Stimulated activated CD4-positive, alpha-beta T cell treated with anti-CD3 and anti-CD28 coated beads, Interleukin-2, amount 100 ng/mL, for 48 hours (primary cell): ENCODE data around the gene AADAT.
"Not testable (repeated sequence)": the region's sequence is repeated elsewhere in the genome, so short reads cannot be mapped to it uniquely, and the experiment has no call there.

Experiments
- DNase-seq, 2 donors: peaks; one replicate each; pipeline ENCODE4 v3.0.0-alpha.2; 2020

Gene AADAT

DNA sequence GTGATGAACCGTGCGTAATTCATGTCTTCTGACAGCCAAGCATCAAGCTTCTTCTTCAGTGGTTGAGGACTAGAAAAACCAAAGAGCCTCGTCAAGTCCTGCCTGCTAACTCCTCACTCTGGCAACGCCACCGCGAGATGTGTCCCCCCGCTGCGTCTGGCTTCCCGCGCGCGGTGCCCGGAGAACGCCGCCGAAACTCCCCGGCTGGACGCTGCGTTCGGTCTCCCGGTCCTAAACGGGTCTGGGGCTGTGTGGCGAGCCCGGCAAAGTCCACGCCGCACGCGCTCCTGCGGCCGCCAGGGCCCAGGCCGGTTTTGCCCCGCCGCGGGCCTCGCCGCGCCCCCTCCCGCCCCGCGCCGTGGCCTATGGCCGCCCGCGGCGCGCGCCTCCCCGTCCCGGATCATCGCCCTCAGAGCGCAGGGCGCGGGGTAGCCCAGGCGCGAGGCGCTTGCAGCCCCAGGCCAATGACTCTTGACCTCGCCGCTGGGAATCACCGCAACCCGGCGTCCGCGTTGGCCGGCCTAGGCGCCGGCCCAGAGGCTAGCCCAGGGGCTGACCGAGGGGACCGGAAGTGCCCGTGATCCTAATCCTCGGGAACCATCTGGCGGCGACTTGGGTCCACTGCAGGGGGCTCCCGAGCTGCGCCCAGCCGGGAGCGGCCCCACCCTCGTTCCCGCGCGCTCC lies at the start of gene AADAT:
TSS of gene AADAT (minus strand) at position 289 of the 684 bp plus-strand sequence. CDS start at position 23, 266 bp downstream.
- DNase-seq, result peak in 1 of 2 donors; percentile 6

DNA sequence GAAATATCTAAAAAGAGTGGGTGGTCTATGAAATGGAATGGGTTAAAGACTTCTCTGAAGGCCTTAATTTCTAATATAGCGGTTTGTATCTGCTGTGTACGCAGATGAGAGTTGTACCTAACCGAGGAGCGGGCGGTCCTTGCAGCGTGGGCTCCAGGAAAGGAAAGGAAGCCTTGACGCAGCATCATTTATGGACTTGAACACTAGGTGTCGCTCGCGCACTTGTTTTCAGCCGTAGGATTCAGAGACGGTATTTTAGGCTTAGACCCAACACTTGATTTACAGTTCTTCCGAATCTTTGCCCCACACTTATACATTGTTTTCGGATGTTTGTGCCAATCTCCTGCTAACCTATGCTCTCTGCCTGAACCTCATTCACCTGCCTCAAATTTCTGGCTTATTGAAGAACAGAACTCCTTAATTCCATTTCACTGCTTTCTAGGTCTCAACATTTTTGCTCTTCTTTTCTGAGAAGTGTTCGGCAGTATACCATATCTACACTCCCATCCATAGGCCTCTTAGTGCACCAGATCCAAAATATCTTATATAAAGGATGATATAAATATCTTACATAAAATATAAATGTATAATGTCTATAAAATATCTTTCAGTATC lies 48.9 kb upstream of the AADAT start:
- DNase-seq, result peak; percentile 74 to 79

DNA sequence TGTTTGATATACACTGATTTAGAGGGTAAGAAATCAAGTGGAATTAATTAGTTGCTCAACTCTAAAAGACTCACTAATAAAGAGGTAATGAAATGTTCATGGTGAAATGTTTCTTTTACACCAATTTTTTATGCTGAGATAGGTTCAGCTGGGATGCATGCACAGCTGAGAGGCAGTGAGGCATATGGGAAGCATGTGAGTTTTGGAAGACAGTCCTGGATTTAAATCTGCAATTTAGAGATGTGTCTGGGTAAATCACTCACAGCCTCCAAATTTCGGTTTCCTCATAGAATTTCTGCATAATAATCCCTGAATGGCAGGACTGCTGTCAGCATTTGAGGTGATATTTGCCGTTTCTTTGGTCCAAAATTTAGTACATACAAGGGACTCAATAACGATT lies 48.2 kb upstream of the AADAT start:
- no peak for DNase-seq

- DNase-seq, result no peak
These were observed 47.7 kb upstream of the AADAT start for GRCh38 chr4:170137466-170137865.

- no peak for DNase-seq
These were observed 45.1 kb upstream of the AADAT start for GRCh38 chr4:170134821-170135220.

DNA sequence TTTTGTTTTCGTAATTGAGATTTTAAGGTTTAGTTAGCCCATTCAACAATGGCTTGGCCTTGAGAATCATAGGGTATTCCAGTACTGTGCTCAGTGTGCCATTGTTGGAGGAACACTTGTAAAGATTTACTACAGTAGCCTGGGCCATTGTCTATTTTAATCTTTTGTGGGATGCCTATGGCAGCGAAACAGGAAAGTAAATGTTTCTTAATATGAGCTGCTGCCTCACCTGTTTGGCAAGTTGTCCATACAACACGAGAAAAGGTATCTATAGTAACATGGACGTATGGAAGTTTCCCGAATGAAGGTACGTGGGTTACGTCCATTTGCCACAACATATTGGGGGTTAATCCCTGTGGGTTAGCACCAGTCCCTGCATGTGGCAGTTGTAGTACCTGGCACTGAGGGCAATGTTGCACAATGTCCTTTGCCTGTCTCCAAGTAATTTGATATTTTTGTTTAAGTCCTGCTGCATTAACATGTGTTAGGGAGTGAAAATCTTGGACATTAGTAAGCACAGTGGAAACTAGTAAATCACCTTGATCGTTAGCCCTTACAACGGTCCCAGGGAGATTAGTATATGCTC lies 38.6 kb upstream of the AADAT start:
- no peak for DNase-seq

DNA sequence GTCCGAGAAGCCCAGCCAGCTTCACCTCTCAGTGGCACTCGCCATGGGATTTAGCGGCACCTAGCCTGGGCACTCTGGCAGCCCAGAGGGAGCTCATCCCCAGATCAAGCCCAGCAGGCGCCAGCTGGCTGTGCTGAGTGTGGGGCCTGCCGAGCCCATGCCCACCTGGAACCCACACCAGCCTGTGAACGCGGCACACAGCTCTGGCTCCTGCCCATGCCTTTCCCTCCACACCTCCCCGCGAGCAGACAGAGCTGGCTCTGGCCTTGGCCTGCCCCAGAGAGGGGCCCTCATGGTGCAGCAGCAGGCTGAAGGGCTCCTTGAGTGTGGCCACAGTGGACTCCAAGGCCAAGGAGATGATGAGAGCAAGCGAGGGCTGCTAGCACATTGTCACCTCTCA lies 38.0 kb upstream of the AADAT start:
- DNase-seq, result no peak

GRCh38 chr4:170124406-170124805 lies 34.6 kb upstream of the AADAT start:
- no peak for DNase-seq

- DNase-seq, result no peak
These were observed 32.5 kb upstream of the AADAT start for GRCh38 chr4:170122252-170122651.

- DNase-seq, result no peak
These were observed 24.9 kb upstream of the AADAT start for GRCh38 chr4:170114636-170115035.

DNA sequence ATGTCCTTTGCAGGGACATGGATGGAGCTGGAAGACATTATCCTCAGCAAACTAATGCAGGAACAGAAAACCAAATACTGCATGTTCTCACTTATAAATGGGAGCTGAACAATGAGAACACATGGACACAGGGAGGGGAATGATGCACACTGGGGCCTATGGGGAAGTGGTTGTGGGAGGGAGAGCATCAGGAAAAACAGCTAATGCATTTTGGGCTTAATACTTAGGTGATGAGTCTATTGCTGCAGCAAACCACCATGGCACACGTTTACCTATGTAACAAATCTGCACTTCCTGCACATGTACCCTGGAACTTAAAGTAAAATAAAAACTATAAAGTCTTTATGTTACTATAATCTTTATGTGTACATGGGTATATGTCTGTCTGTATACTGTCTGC lies 24.4 kb upstream of the AADAT start:
- DNase-seq, result not testable (repeated sequence)

DNA sequence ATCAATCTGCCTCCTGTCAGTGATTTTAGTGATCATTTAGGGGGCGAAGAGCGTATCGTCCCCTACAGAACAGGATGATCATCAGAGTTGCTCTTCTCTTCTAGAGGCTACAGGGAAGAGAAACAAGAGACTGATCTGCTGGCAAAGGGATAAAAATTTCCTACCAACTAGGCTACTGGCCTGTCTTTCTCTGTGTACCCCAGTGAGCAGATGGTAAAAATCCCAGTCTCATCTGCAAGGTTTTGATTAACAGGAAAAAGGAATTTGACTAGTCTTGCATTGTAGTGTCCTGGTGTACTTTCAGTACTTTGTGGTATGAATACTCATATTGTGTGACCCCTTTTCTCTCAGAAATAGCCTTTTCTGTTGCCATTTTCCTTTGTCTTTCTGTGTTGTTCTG lies 21.8 kb upstream of the AADAT start:
- DNase-seq, result no peak

GRCh38 chr4:170111085-170111484 lies 21.3 kb upstream of the AADAT start:
- no peak for DNase-seq

DNA sequence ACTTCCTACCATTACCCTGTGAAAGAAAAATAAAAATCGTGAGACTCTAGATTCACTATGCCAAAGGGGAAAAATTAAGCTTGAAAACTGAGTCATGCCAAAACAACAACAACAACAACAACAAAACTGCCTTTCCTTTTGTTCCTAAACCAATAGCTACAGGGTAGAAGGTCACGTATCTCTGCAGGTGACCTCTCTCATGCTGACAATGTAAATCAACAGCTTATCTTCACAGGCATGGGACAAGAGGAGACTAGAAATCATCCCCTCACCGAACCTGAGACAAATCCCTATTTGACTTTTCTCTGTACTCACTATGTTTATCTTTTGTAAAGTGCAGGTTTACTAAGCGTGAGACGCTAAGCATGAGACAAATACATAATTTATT lies 20.5 kb upstream of the AADAT start:
- DNase-seq, result no peak

- no peak for DNase-seq
These were observed 20.0 kb upstream of the AADAT start for GRCh38 chr4:170109586-170110284.

- DNase-seq, result no peak
These were observed 17.1 kb upstream of the AADAT start for GRCh38 chr4:170106900-170107299.

DNA sequence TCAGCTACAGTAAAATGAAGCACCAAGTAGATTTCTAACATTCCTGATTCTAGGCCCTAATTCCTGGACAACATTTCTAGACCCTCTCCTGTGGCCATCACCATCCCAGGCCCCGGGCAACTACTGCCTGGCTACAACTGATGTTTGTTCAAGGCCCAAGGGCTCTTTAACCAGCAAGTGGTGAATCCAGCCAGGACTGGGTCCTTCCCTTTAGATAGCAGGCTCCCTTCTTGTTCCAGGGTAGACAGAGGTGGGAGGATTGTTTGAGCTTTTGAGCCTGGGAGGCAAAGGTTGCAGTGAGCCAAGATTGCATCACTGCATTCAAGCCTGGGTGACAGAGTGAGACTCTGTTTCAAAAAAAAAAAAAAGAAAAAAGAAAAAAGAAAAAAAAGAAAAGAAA lies 12.7 kb upstream of the AADAT start:
- no peak for DNase-seq

GRCh38 chr4:170098171-170098570 lies 8.4 kb upstream of the AADAT start:
- DNase-seq, result not testable (repeated sequence)

GRCh38 chr4:170097681-170098080 lies 7.9 kb upstream of the AADAT start:
- DNase-seq, result no peak

GRCh38 chr4:170093973-170094535 lies 4.3 kb upstream of the AADAT start:
- no peak for DNase-seq

GRCh38 chr4:170091069-170091696 lies 1.4 kb upstream of the AADAT start:
- no peak for DNase-seq

DNA sequence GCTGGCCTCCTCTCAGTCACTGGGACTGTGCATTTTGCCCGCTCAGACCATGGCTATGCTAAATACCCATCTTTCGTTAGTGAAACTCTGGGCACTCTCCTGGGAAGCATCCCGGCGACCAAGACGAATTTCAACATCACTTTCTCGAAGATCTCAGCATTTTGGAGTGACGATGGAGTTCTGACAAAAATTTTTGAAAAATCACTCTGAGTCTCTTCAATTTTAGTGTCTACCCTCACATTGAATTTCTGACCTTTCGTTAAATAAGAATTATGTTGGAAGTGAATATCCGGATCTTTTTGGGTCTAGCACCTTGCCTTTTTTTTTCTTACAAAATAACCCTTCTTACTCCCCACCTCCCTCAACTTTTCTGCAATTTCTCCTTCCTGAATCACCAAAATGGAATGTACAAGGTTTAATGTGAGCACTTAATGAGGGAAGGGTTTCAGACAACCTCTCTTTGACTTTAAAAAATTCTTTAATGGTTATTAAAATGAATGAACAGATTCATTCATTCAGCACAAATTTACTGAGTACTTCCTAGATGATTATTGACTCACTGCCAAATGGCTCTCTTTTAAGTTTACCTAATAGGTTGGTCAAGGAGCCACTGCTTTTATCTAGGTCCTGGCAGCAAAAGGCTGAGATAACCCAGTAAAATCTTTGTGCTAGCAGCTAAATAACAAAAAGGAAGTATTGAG lies 746 bp upstream of the AADAT start:
- DNase-seq, result no peak
